ENCODE results near the gene GPX8. TPM values are rescaled to one million over a fixed set of nuclear protein-coding genes. Genes with fewer than 3 reads are reported as not detected.

GPX8 gene
- total RNA-seq, 1 donor from 2014 or later = 38.8 TPM

- DNase-seq (ENCODE audit: low read depth) = peak; percentile 55
- TF ChIP-seq CTCF (conservative IDR thresholded peaks at IDR 0.05; ENCODE audit: low read depth, low read length) = peak; percentile 87
- H3K4me3 ChIP-seq (ENCODE audit: low read depth, low read length) = peak overlapping the region; percentile 57
Observed at GRCh38 chr5:55172051-55172899, 12.3 kb downstream of the GPX8 start.

GRCh38 chr5:55172937-55173686 is 13.1 kb downstream of the GPX8 start, which contains the start of gene CDC20B:
TSS of gene CDC20B (minus strand) at chr5:55173177. CDS start at chr5:55173000, 177 bp downstream.
- DNase-seq (ENCODE audit: low read depth) = no peak
- no peak for TF ChIP-seq CTCF (conservative IDR thresholded peaks at IDR 0.05; ENCODE audit: low read depth, low read length)
- peak within 1 kb of the TSS; percentile 57 for H3K4me3 ChIP-seq (ENCODE audit: low read depth, low read length)

GRCh38 chr5:55173687-55174230 is 13.8 kb downstream of the GPX8 start:
- no peak for TF ChIP-seq CTCF (conservative IDR thresholded peaks at IDR 0.05; ENCODE audit: low read depth, low read length)
- peak overlapping the region; percentile 57 for H3K4me3 ChIP-seq (ENCODE audit: low read depth, low read length)
- no peak for DNase-seq (ENCODE audit: low read depth)

GRCh38 chr5:55175781-55176175 is 15.8 kb downstream of the GPX8 start:
- no peak for TF ChIP-seq CTCF (conservative IDR thresholded peaks at IDR 0.05; ENCODE audit: low read depth, low read length)
- H3K4me3 ChIP-seq (ENCODE audit: low read depth, low read length) = peak overlapping the region; percentile 56
- no peak for DNase-seq (ENCODE audit: low read depth)

- no peak for TF ChIP-seq CTCF (conservative IDR thresholded peaks at IDR 0.05; ENCODE audit: low read depth, low read length)
- no peak for DNase-seq (ENCODE audit: low read depth)
- H3K4me3 ChIP-seq (ENCODE audit: low read depth, low read length) = peak overlapping the region; percentile 56
Observed at GRCh38 chr5:55176176-55176818, 16.3 kb downstream of the GPX8 start.

- DNase-seq (ENCODE audit: low read depth) = no peak
- H3K4me3 ChIP-seq (ENCODE audit: low read depth, low read length) = no peak overlapping the region
- TF ChIP-seq CTCF (conservative IDR thresholded peaks at IDR 0.05; ENCODE audit: low read depth, low read length) = no peak
Observed at GRCh38 chr5:55177078-55177477, 17.1 kb downstream of the GPX8 start.
